ENCODE data around the gene NCAM2.

Gene NCAM2

GRCh38 chr21:21029164-21029563 lies 31.0 kb downstream of the NCAM2 start:
- no peak for FAIRE-seq

- no peak for FAIRE-seq
These were observed 32.1 kb downstream of the NCAM2 start for GRCh38 chr21:21030311-21030710.

DNA sequence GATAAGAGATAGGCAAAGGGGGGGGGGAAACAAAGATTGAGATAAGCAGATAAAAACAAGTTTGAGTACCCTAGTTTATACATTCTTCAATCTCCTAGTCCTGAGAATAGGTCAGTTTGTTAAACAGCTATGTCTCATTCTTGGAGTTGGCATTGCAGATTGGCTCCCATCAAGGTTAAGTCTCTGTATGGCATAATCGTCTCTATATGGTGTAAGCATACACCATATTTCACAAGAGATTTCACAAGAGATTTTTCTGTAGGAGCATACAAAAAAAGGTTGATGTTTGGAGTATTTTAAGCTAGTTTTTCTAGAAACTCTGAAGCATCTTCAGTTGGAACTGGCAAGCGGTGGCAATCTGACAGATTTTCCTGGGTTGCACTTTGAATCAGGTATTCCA lies 35.8 kb downstream of the NCAM2 start:
- no peak for FAIRE-seq

DNA sequence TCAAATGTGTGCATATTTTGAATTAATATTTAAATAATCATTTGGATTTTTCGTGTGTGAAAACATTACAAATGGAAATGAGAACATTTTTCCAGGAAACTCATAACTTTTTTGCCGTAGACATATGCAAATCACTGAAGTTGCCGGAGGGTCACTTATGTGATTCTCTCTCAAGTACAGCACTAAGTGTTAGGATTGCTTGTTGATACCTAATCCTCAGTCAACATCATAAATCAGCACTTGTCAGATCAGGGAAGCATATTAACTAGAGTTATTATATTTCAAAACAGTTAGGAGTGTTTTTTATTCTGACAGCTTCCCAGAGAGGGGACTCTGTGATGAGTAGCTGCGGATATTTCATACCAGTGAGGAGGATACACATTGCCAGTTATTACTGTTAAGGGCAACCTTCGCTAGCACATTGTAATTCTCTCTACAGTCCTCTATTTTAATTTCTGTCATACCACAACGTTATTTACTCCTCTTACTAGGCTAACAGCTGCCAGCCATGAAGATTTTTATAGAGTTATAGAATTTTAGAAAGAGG lies 41.5 kb downstream of the NCAM2 start:
- FAIRE-seq, result no peak

- no peak for FAIRE-seq
These were observed 47.3 kb downstream of the NCAM2 start for GRCh38 chr21:21045518-21045917.

GRCh38 chr21:21046063-21046462 lies 47.9 kb downstream of the NCAM2 start:
- FAIRE-seq, result no peak

GRCh38 chr21:21051109-21052055 lies 53.2 kb downstream of the NCAM2 start:
- FAIRE-seq, result no peak

DNA sequence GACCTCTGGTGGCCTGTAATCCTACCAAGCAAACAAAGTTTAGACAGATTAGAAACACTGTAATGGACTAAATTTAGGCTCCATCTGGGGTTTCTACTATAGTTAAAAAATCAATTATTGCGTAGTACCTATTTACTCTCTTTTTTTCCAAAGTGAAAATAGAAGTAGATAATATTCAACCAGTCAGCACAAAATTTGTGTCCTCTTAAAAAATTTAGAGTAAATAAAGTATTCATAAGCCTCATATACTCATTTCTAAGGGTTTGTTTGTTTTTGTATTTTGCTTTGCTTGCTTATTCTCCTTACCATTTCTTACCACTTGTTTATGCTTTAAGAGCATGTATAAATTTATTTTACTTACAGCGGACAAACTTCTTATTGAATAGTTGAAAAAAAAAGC lies 54.5 kb downstream of the NCAM2 start:
- no peak for FAIRE-seq

DNA sequence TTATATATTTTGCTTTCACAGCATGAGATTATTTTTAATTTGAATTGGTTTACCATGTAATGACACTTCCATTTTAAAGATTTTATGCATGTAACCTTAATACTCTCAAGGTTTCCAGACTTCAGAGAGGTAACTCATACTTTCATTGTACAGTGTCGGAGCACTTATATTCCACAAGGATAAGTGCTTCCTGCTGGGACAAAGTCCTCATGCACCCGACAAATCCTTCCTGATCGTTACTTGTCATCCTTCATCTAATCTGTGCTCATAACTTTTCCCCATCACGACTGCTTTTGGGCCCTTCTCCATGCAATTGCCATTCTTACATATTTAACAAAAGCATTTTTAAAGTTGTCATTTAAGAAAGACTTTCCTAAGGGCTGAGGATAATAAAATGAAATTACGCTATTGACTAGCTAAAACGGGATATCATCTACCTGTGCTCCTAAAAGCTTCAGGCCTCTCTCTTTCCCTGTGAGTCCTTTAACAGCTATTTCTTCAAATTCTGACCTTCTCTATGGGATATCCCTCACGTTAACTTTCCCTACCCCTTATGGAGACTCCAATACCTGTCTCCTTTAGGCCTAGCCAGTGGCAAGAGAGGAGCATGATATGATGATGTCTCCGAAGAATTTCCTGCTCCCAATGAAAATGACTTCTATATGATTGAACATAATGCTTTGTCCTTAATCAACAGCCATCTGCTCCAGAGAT lies 59.3 kb downstream of the NCAM2 start:
- no peak for FAIRE-seq

GRCh38 chr21:21063828-21064227 lies 65.6 kb downstream of the NCAM2 start:
- no peak for FAIRE-seq

- FAIRE-seq, result no peak
These were observed 66.1 kb downstream of the NCAM2 start for GRCh38 chr21:21064353-21064752.

DNA sequence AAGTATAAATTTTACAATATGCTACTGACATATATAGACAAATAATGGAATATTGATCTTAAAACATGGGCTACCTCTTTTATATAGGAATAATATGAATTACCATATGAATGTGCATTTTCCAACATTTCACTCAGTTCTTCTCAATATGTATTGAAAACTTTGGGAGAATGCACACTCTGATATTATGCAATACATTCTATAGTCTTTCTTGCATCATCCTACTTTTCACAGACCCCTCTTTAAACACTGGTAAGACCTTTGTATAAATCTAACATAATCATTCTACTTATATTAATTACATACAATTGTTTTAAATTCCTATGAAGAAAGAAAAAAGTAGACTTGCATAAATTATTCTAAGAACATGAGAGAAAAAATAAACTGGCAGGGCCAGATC lies 69.2 kb downstream of the NCAM2 start:
- no peak for FAIRE-seq

DNA sequence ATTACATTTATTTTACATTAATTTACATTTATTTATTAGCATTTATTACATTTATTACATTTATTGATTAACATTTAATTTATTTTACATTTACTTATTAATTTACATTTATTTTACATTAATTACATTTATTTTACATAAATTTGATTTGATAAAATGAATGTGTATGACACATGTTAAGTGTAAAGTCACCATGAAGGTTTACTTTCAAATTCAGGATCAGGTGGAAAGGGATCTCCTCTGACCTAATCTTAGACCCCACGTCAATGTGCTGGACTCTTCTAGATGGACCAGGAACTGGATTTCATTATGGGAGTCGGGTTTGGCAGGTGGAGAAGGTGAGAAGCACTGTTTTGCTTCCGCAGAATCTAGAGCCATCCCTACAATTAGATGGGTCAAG lies 76.1 kb downstream of the NCAM2 start:
- peak; percentile 96 for FAIRE-seq

DNA sequence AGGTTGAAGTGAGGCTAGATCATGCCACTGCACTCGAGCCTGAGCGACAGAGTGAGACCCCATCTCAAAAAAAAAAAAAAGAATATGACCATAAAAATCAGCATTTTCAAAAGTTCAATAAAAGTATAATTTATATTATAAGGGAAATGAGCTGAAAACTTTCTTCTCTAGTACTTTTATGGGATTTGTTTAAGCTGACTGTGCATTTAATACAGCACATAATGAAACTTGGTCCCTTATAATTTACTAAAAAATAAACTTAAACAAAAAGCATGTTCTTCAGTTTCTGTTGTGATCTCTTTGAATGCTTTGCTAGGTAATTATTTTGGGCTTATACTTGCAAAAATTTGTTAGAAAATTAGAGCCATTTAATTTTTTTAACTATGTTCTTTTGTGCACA lies 77.8 kb downstream of the NCAM2 start:
- no peak for FAIRE-seq

GRCh38 chr21:21076491-21076890 lies 78.3 kb downstream of the NCAM2 start:
- no peak for FAIRE-seq

DNA sequence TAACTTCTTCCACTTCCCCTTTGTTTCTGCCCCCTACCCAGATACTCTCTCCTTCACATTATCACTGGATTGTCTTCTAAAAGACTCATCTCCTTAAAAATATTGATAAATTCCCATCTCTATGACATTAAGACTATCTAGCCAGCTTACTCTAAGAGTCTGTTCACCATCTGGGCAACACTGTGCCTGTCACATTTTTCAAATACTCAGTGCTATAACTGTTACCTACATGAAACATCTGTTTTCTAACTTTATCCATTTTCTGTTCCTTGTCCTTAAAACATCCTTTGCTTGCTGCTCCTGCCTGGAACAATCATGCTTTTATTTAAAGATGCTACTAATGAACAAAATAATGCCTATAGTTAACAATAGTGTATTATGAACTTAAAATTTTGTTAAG lies 81.4 kb downstream of the NCAM2 start:
- no peak for FAIRE-seq

DNA sequence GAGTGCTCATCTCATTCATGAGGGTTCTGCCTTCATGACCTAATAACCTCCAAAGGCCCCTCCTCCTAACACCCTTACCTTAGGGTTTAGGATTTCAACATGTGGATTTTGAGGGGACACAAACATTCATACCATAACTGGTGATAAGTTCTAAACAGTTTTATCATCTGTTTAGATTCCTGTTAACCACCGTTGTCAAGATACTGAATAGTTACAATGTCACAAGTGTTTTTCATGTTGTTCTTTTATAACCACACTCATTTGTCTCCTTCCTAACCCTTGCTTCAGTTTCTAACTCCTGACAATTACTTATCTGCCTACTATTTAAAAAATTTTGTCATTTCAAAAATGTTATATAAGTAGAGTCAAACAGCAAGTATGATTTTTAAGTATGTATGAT lies 86.0 kb downstream of the NCAM2 start:
- no peak for FAIRE-seq

DNA sequence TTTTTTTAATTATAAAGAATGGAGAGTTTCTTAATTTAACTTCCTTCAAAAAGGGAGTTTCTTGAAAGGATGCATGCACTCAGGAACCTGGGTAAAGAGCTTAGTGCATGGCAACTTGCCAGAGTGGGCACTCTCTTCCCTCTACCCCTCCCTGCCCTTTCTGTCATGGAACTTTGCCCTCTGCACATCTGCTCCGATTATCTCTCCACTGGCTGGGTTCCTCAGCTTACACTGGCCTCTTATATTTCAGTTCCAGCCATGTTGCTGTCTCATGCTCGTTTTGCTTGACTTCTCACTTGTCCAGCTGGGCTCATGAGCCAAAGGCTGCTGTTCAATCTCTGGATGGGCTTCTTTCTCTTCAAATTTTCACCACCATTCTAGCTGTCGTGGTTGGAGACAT lies 87.0 kb downstream of the NCAM2 start:
- no peak for FAIRE-seq

DNA sequence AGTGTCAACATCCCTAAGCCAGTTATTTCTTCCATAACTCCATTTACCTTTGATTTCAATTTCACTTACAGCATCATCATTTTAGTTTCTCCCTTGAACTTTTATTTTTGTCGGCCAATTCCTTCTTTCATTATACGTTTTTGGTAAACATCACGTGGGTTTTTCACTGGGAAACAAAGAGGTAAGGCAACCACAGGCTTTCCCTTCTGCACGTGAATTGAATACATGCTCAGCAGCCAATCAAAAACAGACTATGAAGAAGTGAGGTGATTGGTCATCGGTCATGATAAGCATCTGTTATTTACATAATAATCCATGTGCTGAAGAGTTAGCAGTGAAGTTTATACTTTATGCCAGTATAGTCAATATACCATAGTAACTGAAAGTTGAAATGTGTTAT lies 98.7 kb downstream of the NCAM2 start:
- FAIRE-seq, result no peak

- no peak for FAIRE-seq
These were observed 99.3 kb downstream of the NCAM2 start for GRCh38 chr21:21097466-21097865.

DNA sequence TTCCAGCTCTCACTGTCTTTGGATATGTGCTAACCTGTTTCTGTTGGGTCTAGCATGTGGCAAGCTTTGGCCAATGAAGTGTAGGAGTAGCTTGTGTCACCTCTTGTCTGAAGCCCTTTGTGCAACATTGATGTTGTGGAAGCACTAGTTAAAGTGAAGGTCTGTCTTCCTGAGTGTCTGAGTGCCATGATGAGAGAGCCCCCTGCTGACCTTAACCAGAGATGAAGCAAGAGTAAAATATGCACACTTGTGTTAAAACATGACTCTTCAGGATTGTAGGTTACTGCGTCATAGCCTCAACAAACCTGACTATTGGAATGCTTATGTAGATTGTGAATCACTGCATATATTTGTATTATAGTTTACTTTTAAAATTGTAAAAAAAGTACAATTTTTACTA lies 103.7 kb downstream of the NCAM2 start:
- FAIRE-seq, result no peak

- FAIRE-seq, result no peak
These were observed 104.7 kb downstream of the NCAM2 start for GRCh38 chr21:21102896-21103295.

DNA sequence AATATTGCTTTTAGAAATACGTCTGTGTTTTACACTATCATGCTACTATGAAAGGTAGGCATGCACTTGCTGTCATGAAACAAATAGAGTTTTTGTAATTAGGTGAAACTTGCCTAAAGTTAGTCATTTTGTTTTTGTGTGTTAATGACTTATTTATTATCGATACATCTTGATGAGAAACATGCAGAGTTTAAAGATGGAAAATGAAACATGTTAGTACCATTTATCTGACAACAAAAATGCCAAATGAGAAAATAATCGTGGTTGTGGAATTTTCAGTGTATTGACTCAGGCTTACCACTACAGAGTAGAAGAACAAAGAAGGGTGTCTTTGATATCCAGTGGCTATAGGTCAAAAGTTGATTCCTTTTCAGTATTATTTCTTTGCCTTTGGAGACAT lies 105.5 kb downstream of the NCAM2 start:
- no peak for FAIRE-seq

DNA sequence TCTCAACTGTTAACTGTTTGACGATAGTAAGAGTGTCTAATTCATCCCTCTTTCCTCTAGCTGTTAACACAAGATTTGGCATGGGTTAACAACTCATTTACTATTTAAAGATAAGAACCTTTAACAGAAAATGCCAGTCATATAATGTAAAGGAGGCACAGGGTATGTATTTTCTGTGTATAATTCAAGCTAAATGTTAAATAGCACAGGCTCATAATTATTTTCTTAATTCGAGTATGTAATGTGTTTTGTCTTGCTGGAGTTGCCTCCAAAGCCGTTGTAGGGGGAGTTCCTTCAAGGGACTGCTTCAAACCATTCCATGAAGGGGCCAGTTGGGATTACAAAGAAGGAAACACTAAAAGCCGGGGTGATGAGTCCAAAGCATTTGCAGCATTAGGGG lies 111.5 kb downstream of the NCAM2 start:
- FAIRE-seq, result no peak
